ENCODE measurements around the gene SPIC. TPM values are rescaled to one million over a fixed set of nuclear protein-coding genes. Genes with fewer than 3 reads are reported as not detected.
"Not testable (repeated sequence)": the region's sequence is repeated elsewhere in the genome, so short reads cannot be mapped to it uniquely, and the experiment has no call there.

The SPIC gene
- total RNA-seq: not detected

GRCh38 chr12:101474711-101475386 lies at the start of gene SPIC:
SPIC (plus strand) TSS chr12:101475336; CDS start chr12:101476905, 1,569 bp downstream.
- ChIA-PET CTCF (no interaction called here), POLR2A (no interaction called here)
- no peak for ATAC-seq
- no peaks in the 10 kb centered on the region for H3K4me1 Mint-ChIP-seq (ENCODE audit: low read depth)
- no peak for DNase-seq
- H3K4me3 Mint-ChIP-seq: no peak within 1 kb of the TSS
- no peak within 1 kb of the TSS for H3K27ac Mint-ChIP-seq
- H3K27me3 Mint-ChIP-seq (ENCODE audit: low read depth): peaks cover 6% of the 10 kb centered on the region
- H3K9me3 Mint-ChIP-seq (ENCODE audit: insufficient read depth): no peaks in the 10 kb centered on the region
- no peaks in the 10 kb centered on the region for H3K36me3 Mint-ChIP-seq (ENCODE audit: low read depth)

- Mint-ChIP-seq H3K27me3 (ENCODE audit: low read depth) (peaks cover 4% of the 10 kb centered on the region), H3K4me1 (ENCODE audit: low read depth) (no peaks in the 10 kb centered on the region), H3K27ac (no peak overlapping the region), H3K4me3 (no peak overlapping the region), H3K36me3 (ENCODE audit: low read depth) (no peaks in the 10 kb centered on the region), H3K9me3 (ENCODE audit: insufficient read depth) (no peaks in the 10 kb centered on the region)
- DNase-seq: no peak
- ChIA-PET POLR2A (no interaction called here), CTCF (interaction anchor here (1.1 kb wide), 1 partner anchor 16 kb away, joined by 4 read pairs; no protein-coding TSS in a partner anchor)
- no peak for ATAC-seq
These were observed 44.7 kb upstream of the SPIC start for GRCh38 chr12:101430456-101430855.

GRCh38 chr12:101436136-101436535 lies 39.0 kb upstream of the SPIC start:
- DNase-seq (no peak), ATAC-seq (no peak)
- POLR2A ChIA-PET: no interaction called here
- Mint-ChIP-seq H3K4me1 (ENCODE audit: low read depth) (no peaks in the 10 kb centered on the region), H3K36me3 (ENCODE audit: low read depth) (no peaks in the 10 kb centered on the region), H3K4me3 (no peak overlapping the region), H3K9me3 (ENCODE audit: insufficient read depth) (no peaks in the 10 kb centered on the region), H3K27ac (no peak overlapping the region), H3K27me3 (ENCODE audit: low read depth) (peaks cover 6% of the 10 kb centered on the region)
- CTCF ChIA-PET: no interaction called here

GRCh38 chr12:101439236-101439635 lies 35.9 kb upstream of the SPIC start:
- Mint-ChIP-seq H3K27ac (no peak overlapping the region), H3K4me3 (no peak overlapping the region), H3K9me3 (ENCODE audit: insufficient read depth) (no peaks in the 10 kb centered on the region), H3K4me1 (ENCODE audit: low read depth) (no peaks in the 10 kb centered on the region), H3K36me3 (ENCODE audit: low read depth) (no peaks in the 10 kb centered on the region), H3K27me3 (ENCODE audit: low read depth) (peaks cover 14% of the 10 kb centered on the region)
- CTCF ChIA-PET: no interaction called here
- DNase-seq (no peak), ATAC-seq (no peak)
- POLR2A ChIA-PET: no interaction called here

- H3K27ac Mint-ChIP-seq: no peak overlapping the region
- CTCF ChIA-PET: no interaction called here
These were observed 33.5 kb upstream of the SPIC start for GRCh38 chr12:101441461-101442224.

GRCh38 chr12:101455685-101456084 lies 19.5 kb upstream of the SPIC start:
- Mint-ChIP-seq H3K4me3 (no peak overlapping the region), H3K4me1 (ENCODE audit: low read depth) (peaks cover 13% of the 10 kb centered on the region)
- peak; percentile 60 for ATAC-seq

More at GRCh38 chr12:101441461-101442224, 33.5 kb upstream of the SPIC start:
- DNase-seq (no peak), ATAC-seq (no peak)
- no peak overlapping the region for H3K4me3 Mint-ChIP-seq
- H3K9me3 Mint-ChIP-seq (ENCODE audit: insufficient read depth): no peaks in the 10 kb centered on the region
- no peaks in the 10 kb centered on the region for H3K4me1 Mint-ChIP-seq (ENCODE audit: low read depth)
- H3K36me3 Mint-ChIP-seq (ENCODE audit: low read depth): no peaks in the 10 kb centered on the region
- H3K27me3 Mint-ChIP-seq (ENCODE audit: low read depth): peaks cover 14% of the 10 kb centered on the region
- POLR2A ChIA-PET: no interaction called here

GRCh38 chr12:101459642-101460346 lies 15.3 kb upstream of the SPIC start:
- CTCF ChIA-PET: interaction anchor here (0.7 kb wide), 1 partner anchor 58 kb away, joined by 3 read pairs; no protein-coding TSS in a partner anchor
- H3K27ac Mint-ChIP-seq: no peak overlapping the region
- POLR2A ChIA-PET: no interaction called here
- H3K4me3 Mint-ChIP-seq: no peak overlapping the region
- peaks cover 3% of the 10 kb centered on the region for H3K9me3 Mint-ChIP-seq (ENCODE audit: insufficient read depth)
- ATAC-seq (no peak), DNase-seq (no peak)
- H3K36me3 Mint-ChIP-seq (ENCODE audit: low read depth): peaks cover 6% of the 10 kb centered on the region
- H3K4me1 Mint-ChIP-seq (ENCODE audit: low read depth): peaks cover 11% of the 10 kb centered on the region
- no peaks in the 10 kb centered on the region for H3K27me3 Mint-ChIP-seq (ENCODE audit: low read depth)

More at GRCh38 chr12:101455685-101456084, 19.5 kb upstream of the SPIC start:
- ChIA-PET POLR2A (no interaction called here), CTCF (no interaction called here)
- Mint-ChIP-seq H3K36me3 (ENCODE audit: low read depth) (peaks cover 6% of the 10 kb centered on the region), H3K27ac (peak overlapping the region; percentile 66), H3K27me3 (ENCODE audit: low read depth) (peaks cover 3% of the 10 kb centered on the region), H3K9me3 (ENCODE audit: insufficient read depth) (peaks cover 3% of the 10 kb centered on the region)
- DNase-seq: peak; percentile 54

- no peak overlapping the region for H3K27ac Mint-ChIP-seq
- DNase-seq: no peak
- CTCF ChIA-PET: no interaction called here
- H3K27me3 Mint-ChIP-seq (ENCODE audit: low read depth): peaks cover 2% of the 10 kb centered on the region
- H3K4me3 Mint-ChIP-seq: no peak overlapping the region
- H3K9me3 Mint-ChIP-seq (ENCODE audit: insufficient read depth): no peaks in the 10 kb centered on the region
- ATAC-seq: no peak
- H3K36me3 Mint-ChIP-seq (ENCODE audit: low read depth): no peaks in the 10 kb centered on the region
- POLR2A ChIA-PET: no interaction called here
- H3K4me1 Mint-ChIP-seq (ENCODE audit: low read depth): peaks cover 9% of the 10 kb centered on the region
These were observed 6.2 kb upstream of the SPIC start for GRCh38 chr12:101468948-101469347.

GRCh38 chr12:101470939-101471338 lies 4.2 kb upstream of the SPIC start:
- ChIA-PET CTCF (no interaction called here), POLR2A (no interaction called here)
- H3K4me1 Mint-ChIP-seq (ENCODE audit: low read depth): peaks cover 2% of the 10 kb centered on the region

GRCh38 chr12:101471878-101472277 lies 3.3 kb upstream of the SPIC start:
- DNase-seq; H3K9me3 Mint-ChIP-seq (ENCODE audit: insufficient read depth); ATAC-seq; H3K27ac Mint-ChIP-seq; H3K4me1 Mint-ChIP-seq (ENCODE audit: low read depth); H3K36me3 Mint-ChIP-seq (ENCODE audit: low read depth); CTCF ChIA-PET; H3K4me3 Mint-ChIP-seq; H3K27me3 Mint-ChIP-seq (ENCODE audit: low read depth): not testable (repeated sequence)
- POLR2A ChIA-PET: interaction anchor here (0.5 kb wide), 1 partner anchor 21 kb away, joined by 3 read pairs; no protein-coding TSS in a partner anchor

More at GRCh38 chr12:101470939-101471338, 4.2 kb upstream of the SPIC start:
- Mint-ChIP-seq H3K27ac (no peak overlapping the region), H3K27me3 (ENCODE audit: low read depth) (peaks cover 3% of the 10 kb centered on the region), H3K36me3 (ENCODE audit: low read depth) (no peaks in the 10 kb centered on the region), H3K9me3 (ENCODE audit: insufficient read depth) (no peaks in the 10 kb centered on the region), H3K4me3 (no peak overlapping the region)
- no peak for ATAC-seq
- DNase-seq: no peak

- POLR2A ChIA-PET: no interaction called here
- CTCF ChIA-PET: no interaction called here
- H3K4me3 Mint-ChIP-seq: no peak overlapping the region
- H3K9me3 Mint-ChIP-seq (ENCODE audit: insufficient read depth): no peaks in the 10 kb centered on the region
- H3K27ac Mint-ChIP-seq: no peak overlapping the region
- H3K36me3 Mint-ChIP-seq (ENCODE audit: low read depth): no peaks in the 10 kb centered on the region
- H3K4me1 Mint-ChIP-seq (ENCODE audit: low read depth): no peaks in the 10 kb centered on the region
- no peak for ATAC-seq
- peaks cover 6% of the 10 kb centered on the region for H3K27me3 Mint-ChIP-seq (ENCODE audit: low read depth)
- no peak for DNase-seq
These were observed 888 bp upstream of the SPIC start for GRCh38 chr12:101474248-101474647.

GRCh38 chr12:101475751-101476305 lies 692 bp downstream of the SPIC start:
- Mint-ChIP-seq H3K36me3 (ENCODE audit: low read depth) (no peaks in the 10 kb centered on the region), H3K9me3 (ENCODE audit: insufficient read depth) (no peaks in the 10 kb centered on the region), H3K4me1 (ENCODE audit: low read depth) (no peaks in the 10 kb centered on the region), H3K27ac (no peak overlapping the region), H3K4me3 (no peak overlapping the region), H3K27me3 (ENCODE audit: low read depth) (peaks cover 6% of the 10 kb centered on the region)
- POLR2A ChIA-PET: no interaction called here
- no peak for ATAC-seq
- CTCF ChIA-PET: no interaction called here
- no peak for DNase-seq
